K562 (cell line): Measurements from ENCODE around the gene HSPB1. TPM values are rescaled to one million over a fixed set of nuclear protein-coding genes. Genes with fewer than 3 reads are reported as not detected.

Experiments used
- CLOCK ChIP-seq: fragments of 250-450 bp; sonication (Bioruptor Pico); IDR thresholded peaks from 2 replicates; pipeline ENCODE4 v1.4.0; 2020; ENCODE audit warnings: mild to moderate bottlenecking, moderate library complexity, borderline replicate concordance
- FIP1L1 ChIP-seq: fragments of 200-400 bp; formaldehyde crosslinking; IDR thresholded peaks from 2 replicates; pipeline ENCODE4 v1.6.1; 2018; ENCODE audit warnings: mild to moderate bottlenecking, low read depth, low read length; ENCODE audit not compliant: poor library complexity, severe bottlenecking
- HMG20A ChIP-seq: fragments of 450-650 bp; formaldehyde crosslinking; conservative IDR thresholded peaks from 2 replicates; pipeline ENCODE4 v1.4.0; 2020; ENCODE audit warnings: mild to moderate bottlenecking, mixed read lengths
- ILK ChIP-seq: fragments of 450-650 bp; IDR thresholded peaks from 2 replicates; pipeline ENCODE4 v1.6.1; 2016; ENCODE audit warnings: missing genetic modification characterization, low read depth, mild to moderate bottlenecking, missing compliant biosample characterization, moderate library complexity, borderline replicate concordance
- KDM4B ChIP-seq, 2 experiments: fragments of 450-650 bp in 1 of 2; sonication (generic) in 1 of 2; IDR thresholded peaks; 2 replicates each; pipeline ENCODE4 v1.6.1; 2016 to 2017; ENCODE audit warnings: borderline replicate concordance in 2 of 2, antibody characterized with exemption in 1 of 2, low read depth in 1 of 2, mild to moderate bottlenecking in 1 of 2
- MBD2 ChIP-seq: sonication (generic); IDR thresholded peaks from 2 replicates; pipeline ENCODE4 v1.6.1; 2016; ENCODE audit warnings: low read depth, borderline replicate concordance
- RBM25 ChIP-seq: fragments of 200-400 bp; formaldehyde crosslinking; IDR thresholded peaks from 2 replicates; pipeline ENCODE4 v1.6.1; 2018; ENCODE audit warnings: low read length, low read depth, moderate library complexity; ENCODE audit not compliant: severe bottlenecking
- TSHZ1 ChIP-seq: fragments of 250-450 bp; sonication (Bioruptor Pico); IDR thresholded peaks from 2 replicates; pipeline ENCODE4 v1.4.0; 2020; ENCODE audit warnings: mild to moderate bottlenecking, moderate library complexity
- ZNF318 ChIP-seq, 2 experiments: fragments of 450-650 bp; IDR thresholded peaks; 2 replicates each; pipeline ENCODE4 v1.6.1; 2016; ENCODE audit warnings: mild to moderate bottlenecking in 2 of 2, borderline replicate concordance in 1 of 2, low read depth in 1 of 2, moderate library complexity in 1 of 2
- polyA plus RNA-seq, 8 experiments: library from polyadenylated mRNA; depleted of rRNA in 4 of 8; stranded (reverse) in 5 of 8; unstranded in 3 of 8; fragments of >200 nt; fragmentation: Nextera tagmentation in 2 of 8; fragmentation: Illumina TruSeq in 1 of 8; extraction: Ambion mirVana in 2 of 8; extraction: Trizol in 1 of 8; gene quantifications; 2 replicates each; pipeline versions ENCODE4 v1.2.1 to v1.2.3, GENCODE V29; 2011 to 2014; ENCODE audit warnings: inconsistent platforms in 1 of 8, missing spikeins in 1 of 8
- total RNA-seq, 7 experiments: library from RNA; depleted of rRNA in 6 of 7; stranded (reverse); fragments of >200 nt in 6 of 7; fragmentation: Illumina TruSeq in 2 of 7; extraction: Trizol in 2 of 7; gene quantifications; 2 replicates each; pipeline versions ENCODE4 v1.2.1 to v1.2.3, GENCODE V29; 2011 to 2021; ENCODE audit warnings: low replicate concordance in 1 of 7

The HSPB1 gene
- total and polyA plus RNA-seq, 9 of the 15 experiments (the other 6 are each of a cell fraction or from before 2014, with no cell fraction given): 27.1 to 522 (median 138) TPM

GRCh38 chr7:76291351-76292212 is 10.9 kb upstream of the HSPB1 start (continued):
- TF ChIP-seq TSHZ1 (CRISPR knock-in tag) (no peak), KDM4B (IDR thresholded peaks at IDR 0.05; ENCODE audit: borderline replicate concordance in 2 of 2, low read depth in 1 of 2) (no peak), RBM25 (no peak), HMG20A (CRISPR knock-in tag) (no peak), ZNF318 (IDR thresholded peaks at IDR 0.05; ENCODE audit: borderline replicate concordance in 1 of 2, low read depth in 1 of 2) (0 out of 4 replicates have a peak, but pooled peaks of 1 of the 2 experiments have one; percentile 43), ILK (tag) (no peak), FIP1L1 (no peak), CLOCK (no peak), MBD2 (peak; percentile 44; the same call in 1 of the 2 replicates)
